NT2/D1 (cell line): ENCODE results near the gene ZNFX1.

Source experiments
- SUZ12 ChIP-seq: IDR thresholded peaks from 2 replicates; pipeline ENCODE4 v1.6.1; 2011; ENCODE audit not compliant: insufficient read length, insufficient read depth; ENCODE audit errors: extremely low read depth
- YY1 ChIP-seq: IDR thresholded peaks from 2 replicates; pipeline ENCODE4 v1.6.1; 2011; ENCODE audit not compliant: insufficient read length, insufficient read depth

DNA sequence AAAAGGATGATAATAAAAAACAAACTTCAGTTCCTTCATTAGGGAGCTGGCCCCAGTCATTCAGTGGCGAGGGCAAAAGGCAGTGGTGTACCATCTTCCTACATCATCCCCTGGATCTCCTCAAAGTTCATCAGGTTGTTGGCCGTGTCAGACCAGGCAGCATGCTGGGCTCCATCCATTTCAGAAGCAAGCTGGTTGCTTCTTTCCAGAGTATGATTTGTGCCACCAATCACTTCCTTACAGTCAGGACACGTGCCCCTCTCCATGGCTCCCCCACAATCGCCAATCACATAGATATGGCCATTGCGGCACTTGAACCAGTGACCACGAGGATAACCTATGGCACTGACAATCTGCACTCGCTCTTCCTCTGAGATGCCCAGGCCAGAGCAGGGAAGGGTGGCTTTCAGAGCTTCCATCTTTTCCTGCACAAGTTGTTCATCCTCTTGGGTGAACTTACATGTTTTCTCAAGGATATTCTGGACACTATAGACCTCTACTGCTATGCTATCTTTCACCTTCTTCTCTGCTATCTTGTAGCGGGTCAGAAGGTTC is 30.6 kb downstream of the ZNFX1 start:
- no peak for TF ChIP-seq YY1
- TF ChIP-seq SUZ12, result no peak
